HL-60/S4 treated with retinoic acid at 250 ng/mL for 4 days and 3 days (cell line): ENCODE results near the gene RPS14.

Experiments used
- in situ Hi-C: fragments of 300-500 bp; cut with MboI; formaldehyde crosslinking; loops from 2 replicates; pipeline ENCODE4 v1.7.0; 2022; ENCODE audit warnings: low sequenced_read_pairs

The RPS14 gene

DNA sequence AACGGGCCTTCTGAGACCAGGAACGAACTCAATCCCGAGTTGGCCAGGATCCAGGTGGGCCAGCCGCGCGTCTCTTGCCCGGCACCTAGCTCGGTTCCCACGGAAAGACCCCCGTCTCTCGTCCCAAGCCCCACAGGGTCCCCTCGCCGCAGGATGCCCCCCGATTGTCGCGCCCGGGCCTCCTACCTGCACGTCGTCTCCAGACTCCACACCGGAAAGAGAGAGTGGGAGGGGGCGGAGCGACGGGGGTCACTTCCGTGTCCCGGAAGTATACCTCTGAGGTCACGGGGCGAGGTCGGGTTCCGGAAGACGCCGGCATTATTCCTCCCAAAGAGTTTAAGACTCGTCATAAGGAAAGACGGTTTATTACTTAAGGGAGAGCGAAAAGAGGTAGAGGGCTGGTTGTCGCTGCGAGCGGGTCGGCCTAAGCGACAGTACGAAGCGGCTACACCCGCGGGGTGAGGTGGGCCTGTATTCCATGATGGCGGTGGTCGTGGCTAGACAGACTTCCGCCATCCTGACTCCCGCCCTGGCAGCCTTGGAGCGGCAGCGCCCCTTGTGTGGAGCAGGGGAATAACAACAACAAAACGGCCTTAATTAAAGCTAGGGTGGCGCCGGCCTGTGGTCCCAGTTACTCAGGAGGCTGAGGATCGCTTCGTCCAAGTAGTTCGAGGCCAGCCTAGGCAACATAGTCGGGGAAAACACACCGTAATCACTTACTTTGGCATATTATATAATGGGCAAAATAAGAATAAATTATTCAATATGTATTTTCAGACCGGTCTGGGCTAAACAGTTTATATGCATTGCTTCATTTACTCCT lies at the start of gene RPS14:
Gene RPS14, minus strand, starts transcription at position 223 of the 823 bp plus-strand sequence. CDS start 2,006 bp downstream, outside the sequence.
- in situ Hi-C loops, result loop anchor here (10.0 kb wide), 1 partner anchor 95 kb away; no protein-coding TSS in a partner anchor

DNA sequence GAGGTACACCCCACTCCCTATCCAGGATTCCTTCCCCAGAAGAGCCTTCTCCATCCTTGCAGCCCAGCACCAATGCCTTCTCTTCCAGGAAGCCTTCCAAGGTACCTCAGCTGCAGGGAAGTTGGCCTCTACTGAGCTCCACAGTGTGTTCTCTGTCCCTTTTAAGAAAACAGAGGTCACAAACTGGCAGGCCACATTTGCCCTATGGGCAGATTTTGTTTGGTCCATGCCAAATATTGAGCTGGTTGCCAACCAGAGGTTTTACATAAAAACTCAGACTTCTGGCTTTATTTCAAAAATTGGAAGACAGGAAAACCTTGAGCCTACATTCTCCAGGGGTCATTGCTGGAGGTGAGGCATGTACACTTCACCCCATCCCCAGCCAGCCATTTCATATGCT lies 49.4 kb upstream of the RPS14 start:
- in situ Hi-C loops, result no loop called here

DNA sequence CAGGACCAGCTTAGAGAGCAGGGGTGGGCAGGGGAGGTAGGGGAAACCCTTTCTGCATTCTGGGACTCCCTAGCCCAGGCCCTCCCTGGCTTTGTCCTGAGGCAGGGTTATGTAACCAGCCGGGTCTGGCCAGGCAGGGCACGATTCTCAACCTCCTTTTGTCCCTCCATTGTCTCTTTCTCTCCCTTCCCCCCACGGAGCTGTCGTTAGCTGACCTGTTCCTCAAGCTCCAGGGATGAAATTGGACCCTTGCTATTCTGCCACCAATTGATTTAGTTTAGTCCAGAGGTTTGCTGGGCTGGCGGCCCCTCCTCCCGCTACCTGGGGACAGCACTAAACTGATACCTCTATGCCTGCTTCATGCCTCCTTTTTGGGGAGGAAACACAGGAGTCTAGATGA lies 49.0 kb upstream of the RPS14 start:
- in situ Hi-C loops, result no loop called here

DNA sequence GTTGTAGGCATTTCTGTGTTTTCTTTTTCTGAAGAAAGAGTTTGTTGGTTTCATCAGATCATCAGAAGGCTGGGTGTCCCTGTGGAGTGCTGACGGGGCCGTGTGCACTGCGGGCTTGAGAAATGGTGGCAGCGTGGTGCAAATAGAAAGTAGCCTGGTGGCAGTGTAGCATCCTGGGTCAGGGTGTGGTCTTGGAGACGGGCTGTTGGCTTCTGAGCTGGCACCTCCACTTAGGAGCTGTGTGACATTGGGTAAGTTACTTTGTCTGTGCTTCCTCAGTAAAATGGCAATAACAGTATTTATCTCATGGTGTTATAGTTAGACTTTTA lies 48.4 kb upstream of the RPS14 start:
- in situ Hi-C loops, result no loop called here

DNA sequence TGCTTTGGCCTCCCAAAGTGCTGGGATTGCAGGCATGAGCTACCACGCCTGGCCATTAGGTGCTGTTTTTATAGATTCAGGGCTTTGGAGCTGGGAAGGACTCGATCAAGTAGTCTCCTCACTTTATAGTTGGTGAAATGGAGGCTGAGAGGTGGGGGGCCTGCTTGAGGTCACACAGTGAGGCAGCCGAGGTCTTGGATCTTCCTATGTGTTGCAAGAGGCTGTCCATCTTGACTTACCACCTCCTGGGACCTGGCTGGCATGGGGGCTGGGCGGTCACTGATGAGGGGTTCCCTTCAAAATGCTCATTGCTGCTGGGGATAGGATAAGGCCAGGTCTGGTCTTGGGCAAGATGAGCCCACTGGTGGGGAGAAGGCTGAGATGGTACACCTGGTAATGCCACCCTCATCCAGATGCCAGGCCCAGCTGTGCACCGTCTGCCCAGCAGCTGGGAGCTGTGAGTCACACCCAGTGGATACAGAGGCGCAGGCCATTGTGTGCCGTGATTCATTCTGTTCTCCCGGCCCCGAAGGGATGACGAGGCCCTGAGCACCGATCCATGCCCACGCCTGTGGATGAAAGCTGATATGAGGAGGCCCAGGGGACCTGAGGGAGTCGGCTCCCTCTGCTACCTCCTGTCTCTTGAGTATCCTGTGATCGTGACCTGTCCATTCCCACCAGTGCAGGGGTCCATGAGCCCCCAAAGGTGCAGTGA lies 47.9 kb upstream of the RPS14 start:
- in situ Hi-C loops, result no loop called here

DNA sequence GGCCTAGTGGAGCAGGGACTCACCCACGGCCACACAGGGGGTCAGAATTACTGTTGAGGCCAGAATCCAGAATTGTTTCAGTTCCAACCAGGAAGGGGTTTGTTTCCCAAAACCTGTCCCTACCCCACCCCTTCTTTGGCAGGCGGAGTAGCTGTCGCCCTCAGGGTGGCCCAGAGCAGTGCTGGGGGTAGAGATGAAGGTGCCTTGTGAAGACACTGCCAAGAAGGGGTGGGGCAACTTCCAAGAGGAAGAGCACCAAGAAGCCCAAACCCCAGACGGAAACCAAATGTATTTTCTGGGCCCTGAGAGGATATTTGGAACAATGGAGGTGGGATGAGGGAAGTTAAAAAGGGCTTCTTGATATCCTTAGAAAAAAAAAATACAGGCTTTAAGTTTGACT lies 47.0 kb upstream of the RPS14 start:
- in situ Hi-C loops, result no loop called here

DNA sequence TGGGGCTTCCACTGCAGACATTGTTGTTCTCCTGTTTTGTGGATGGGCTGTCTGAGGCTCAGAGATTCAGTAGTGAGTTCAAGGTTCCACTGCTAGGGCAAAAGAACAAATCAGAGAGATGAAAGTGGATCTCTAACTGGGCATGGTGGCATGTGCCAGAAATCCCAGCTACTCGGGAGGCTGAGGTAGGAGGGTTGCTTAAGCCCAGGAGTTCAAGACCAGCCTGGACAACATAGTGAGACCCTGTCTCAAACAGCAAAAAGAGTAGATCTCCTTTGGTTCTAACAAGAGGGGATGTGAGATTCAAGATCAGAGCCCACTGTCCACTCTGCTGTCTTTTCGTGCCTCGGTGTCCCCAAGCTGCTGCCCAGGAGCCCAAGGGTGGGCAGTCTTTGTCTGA lies 46.6 kb upstream of the RPS14 start:
- in situ Hi-C loops, result no loop called here

DNA sequence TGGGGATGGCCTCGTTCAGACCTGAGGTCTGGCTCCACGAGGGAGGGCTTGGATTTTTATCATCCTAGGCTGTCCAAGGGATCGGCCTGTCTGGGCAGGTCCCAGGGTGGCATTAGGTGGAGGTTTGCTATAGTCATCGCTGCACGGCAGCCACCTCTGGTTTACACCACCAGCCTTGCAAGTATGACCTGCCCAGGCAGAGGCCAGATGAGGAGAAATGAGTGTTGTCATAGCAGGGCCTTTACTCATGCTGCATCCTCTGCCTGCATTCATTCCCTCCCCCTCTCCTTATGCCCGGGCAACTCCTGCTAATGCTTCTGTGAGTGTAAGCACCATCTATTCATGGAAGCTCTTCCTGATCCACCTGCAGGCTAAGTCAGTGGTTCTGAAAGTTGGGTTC lies 43.1 kb upstream of the RPS14 start:
- in situ Hi-C loops, result no loop called here

DNA sequence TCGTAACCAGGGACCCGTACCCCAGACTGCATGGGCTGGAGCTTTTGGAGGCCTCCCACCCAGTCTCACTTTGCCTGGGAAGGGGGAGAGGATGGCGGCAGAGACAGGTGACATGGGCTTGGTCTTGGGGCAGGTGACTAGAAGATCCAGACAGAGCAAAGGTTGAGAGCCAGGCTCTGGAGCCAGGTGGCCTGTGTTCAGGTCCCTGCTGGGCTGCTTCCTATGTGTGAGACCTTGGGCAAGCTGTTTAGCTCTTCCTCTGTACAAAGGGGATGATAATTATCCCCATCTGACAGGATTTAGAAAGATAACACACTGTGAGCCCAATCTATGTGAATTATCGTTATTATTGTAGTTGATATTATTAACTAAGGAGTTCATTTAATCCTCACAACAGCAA lies 42.3 kb upstream of the RPS14 start:
- in situ Hi-C loops, result no loop called here

DNA sequence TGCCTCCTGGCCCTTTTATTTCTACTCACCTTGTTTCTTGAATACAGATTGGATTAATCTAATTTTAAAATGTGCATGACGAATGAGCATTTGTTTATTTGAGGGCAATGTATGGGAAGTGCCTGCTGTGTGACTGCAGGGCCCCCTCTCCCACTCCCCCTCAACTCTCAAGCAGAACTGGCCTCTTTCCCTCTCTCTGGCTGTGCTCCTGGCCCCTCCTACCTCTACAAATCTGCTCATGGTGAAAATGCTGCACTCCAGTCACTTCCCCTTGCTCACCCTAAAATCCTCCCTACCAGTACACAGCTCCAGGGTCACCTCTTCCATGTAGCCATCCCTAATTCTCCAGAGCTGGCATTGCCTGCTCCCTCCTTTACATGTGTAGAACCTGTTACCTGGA lies 41.2 kb upstream of the RPS14 start:
- in situ Hi-C loops, result no loop called here

DNA sequence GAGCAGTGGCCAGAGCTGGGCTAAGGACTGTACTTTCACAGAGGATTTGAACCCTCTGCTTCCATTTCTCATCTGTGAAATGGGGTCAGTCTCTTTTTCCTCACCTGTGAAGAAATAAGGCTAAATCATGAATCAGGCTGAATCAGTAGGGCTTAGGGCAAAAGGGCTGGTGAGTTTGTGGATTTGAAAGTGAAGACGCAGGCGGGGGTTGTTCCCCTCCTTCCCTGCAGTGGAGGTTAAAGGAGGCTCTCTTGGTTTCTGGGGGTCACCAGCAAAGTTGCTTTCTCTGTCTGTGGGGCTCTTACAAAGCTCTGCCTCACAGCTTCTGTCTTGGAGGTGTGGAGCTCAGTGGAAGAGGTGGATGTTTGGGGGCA lies 40.7 kb upstream of the RPS14 start:
- in situ Hi-C loops, result no loop called here

DNA sequence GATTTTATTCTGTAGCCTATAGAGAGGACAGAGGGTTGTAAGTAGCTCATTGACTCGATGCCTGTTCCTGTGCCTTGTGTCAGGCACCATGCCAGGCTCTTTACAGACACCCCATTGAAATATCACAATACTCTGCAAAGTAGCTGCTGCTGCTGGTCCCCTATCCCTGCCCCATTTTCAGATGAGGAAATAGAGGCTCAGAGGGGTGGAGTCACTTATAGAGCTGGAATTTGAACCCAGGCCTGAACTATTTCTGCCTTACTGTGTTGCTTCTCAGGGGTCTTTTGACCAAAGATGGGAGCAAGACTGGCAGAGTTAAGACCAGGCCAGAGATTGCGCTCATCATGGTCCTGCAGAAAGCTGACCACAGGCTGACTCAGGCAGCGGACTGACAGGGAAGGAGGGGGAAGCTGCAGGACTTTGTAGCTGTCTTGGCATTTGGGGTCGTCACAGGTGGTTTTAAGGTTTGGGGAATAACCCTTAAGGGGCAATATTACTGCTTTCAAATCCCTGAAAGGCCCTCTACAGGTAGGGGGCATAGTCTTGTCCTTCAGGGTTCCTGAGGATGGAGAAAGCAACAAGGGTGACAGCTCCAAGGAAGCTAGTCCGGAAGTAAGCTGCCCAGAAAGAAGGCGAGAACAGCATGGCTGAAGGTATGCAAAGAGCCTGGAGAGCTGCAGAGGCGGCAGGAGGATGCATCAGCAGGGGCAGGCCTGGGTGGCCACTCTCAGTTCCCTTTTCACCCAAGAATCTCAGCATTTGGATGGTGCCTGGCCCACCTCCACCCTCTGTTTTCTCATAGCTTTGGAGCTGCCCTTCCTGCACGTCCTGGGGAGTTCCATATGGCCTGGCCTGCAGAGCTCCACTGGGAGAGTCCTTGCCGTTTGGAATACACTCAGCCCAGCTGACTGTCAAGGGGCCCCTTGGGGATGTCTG lies 40.1 kb upstream of the RPS14 start:
- in situ Hi-C loops, result no loop called here

DNA sequence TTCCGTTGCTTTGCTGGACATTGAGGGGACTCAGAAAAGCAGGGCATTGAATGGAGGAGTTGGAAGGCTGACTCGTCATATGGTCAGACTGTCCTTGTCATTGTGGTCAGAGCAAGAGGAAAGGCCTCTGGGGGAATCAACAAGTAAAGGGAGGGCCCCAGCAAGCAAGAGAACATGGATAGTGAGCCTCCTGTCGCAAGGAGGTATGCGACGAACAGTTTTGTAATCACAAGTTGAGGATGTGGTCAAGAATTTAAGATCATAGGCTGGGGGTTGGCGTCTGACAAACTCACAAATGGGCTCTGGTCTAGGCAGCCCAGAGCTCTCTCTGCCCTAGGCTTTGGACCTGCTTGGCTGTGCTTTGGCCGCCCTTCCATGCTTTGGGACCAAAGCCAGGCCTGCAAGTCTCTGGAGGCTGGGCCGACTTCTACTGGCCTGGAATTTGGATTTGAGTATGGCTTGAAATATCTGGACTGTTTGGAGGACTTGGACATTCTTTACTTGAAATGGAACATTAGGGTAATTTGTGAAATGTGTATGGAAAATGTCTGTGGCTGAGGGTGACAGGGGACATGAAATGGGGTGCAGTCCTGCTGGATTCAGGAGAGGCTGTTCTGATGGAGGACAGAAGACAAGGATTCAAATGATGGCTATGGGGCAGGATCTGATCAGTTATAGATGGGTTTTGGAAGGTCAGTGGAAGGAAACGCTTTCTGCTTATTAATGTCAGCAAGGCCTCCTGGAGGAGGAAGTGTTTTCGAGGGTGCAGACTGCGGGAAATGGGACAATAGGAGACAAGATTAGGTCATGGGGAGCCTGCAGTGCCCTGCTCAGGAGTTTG lies 39.2 kb upstream of the RPS14 start:
- in situ Hi-C loops, result no loop called here

DNA sequence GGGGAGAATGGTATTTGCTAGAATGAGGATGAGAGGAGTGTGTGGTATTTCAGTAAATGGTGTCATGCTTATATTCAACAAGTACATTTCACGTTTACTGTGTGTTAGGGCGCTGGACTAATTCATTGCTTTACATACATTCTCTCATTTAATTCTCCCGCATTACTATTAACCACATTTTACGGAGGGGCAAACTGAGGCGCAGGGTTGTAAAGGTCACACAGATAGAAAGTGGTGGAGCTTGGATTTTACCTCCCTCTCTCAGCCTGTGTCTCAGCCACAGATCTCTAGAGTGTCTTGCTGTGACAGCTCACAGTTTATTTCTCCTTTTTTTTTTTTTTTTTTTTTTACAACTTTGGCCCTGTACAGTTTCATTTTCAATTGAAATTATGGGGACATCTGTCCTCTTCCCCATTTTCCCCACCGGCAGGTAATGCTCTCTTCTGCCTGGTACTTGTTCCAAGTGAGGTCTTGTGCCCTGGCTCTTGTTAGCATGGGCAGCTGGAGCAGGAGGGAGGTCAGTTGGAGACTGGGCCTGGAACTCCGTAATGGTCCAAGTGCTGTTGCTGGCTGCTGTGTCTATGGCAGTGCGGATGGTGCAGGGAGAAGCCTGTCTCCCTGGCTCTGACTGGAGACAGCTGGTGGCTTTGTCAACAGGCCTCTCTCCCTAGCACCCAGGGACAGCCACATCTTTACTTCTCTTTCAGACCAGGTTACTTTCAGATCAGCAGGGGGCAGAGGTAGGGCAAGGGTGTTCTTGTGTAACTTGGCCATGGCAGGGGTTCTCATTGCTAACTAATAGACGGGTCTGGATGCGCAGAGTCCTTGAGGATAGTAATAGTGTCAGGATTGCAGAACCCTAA lies 37.9 kb upstream of the RPS14 start:
- in situ Hi-C loops, result no loop called here

DNA sequence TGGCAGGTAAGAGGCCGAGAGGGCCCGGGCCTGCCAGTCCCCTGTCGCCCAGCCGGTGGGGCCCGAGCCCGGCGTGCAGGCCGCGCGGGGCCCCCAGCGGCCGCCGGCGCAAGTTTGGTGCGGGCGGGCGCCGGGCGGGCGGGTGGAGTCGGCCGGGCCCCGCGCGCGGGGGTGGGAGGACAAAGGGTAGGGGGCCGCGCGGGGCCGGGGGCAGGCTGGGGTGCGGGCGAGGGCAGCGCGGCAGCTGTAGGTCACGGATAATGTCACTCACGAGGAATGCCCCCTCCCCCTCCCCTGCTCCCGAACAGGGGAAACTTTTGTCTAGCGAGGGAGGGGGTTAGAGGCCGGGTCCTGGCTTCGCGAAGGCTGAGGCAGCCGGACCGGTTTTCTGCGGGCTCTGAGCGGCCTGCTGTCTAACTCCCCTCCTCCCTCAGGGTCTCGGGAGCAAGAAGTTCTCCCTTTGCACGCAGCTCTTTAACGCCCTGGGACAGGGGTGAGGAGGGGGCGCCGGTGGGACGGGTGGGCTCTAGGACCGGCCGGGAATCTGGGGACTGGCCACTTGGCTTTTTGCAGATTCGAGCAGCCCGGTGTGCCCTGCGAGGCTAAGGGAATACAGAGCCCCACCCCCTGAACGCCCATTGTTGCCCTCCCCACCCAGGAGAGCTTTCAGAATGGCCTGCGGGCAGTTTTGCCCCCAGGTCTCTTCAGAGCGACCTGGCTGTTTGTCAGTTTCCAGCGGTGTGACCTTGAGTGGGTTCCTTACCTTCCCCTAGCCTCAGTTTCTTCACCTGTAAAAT lies 37.1 kb upstream of the RPS14 start:
- in situ Hi-C loops, result no loop called here

DNA sequence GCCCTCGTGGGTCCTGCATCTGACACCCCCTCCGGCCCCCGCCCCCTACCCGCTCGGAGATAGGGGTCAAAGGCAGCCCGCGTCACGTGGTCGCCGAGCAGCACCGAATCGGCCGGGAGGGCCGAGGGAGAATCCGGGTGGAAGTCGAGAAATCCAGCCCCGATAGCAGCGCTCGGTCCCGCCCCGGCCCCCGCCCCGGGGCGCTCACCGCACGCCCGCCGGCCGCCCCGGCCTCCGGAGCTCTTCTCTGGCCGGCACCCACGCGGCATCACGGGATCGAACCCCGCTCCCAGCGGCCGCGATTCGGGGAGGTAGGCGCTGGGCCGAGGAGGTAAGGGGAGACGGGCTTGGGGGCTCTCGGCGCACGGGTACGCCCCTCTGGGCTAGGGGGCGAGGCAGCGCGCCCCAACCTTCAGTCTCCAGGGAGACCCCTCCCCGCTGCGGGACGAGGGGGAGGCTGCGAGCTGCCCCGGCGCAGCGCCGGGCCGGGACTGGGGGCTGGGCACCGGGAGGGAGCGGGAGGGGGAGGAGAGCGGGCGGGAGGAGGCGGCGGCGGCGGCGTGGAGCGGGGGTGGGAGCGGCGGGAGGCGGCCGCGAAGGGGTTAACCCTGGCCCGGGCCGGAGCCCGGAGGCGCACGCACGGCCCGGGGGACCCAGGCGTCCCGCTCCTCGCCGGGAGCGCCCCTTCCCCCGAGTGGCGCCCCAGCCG lies 36.3 kb upstream of the RPS14 start:
- in situ Hi-C loops, result no loop called here

DNA sequence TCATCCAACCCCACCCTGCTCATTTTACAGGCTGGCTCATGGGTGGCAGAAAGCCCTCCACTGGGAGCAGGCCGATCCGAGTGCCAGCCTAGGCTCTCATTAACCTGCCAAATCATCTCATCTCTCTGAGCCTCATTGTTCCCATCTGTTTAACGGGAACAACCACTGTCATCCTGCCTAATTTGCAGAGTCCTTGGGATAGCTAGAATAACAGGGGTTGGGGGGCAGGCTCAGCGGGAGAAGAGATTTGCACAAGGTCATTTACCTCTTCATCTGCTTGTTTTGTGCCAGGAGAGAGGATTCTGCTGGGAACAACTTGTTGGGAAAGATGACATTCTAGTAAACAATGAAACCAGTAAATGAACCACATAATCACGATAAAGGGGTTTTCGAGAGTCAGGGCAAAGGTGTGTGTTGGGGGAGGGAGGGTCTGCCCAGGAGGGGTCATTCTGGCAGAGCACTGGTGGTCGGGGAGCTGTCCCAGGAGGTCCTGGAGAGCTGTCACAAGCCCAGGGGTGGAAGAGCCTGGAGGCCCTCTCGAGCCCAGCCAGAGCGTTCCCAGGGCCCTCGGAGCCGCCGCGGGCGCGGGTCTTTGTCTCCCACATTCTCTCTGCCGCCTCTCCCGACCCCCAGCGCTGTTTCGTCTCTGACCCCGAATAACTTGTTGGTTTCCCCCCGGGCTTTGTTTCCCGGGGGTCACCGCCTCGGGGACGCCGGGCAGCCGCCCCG lies 35.6 kb upstream of the RPS14 start:
- in situ Hi-C loops, result no loop called here
